ENCODE results near the gene PPP1R7. TPM values are rescaled to one million over a fixed set of nuclear protein-coding genes. Genes with fewer than 3 reads are reported as not detected.

The PPP1R7 gene
- total and polyA plus RNA-seq, 2 of the 4 experiments (the other 2 are of a cell fraction): 60.8 to 70.0 TPM

- H3K27me3 ChIP-seq (ENCODE audit: control insufficient read depth, insufficient read depth, low read length): no peaks in the 10 kb centered on the region
- no peak overlapping the region for H4K5ac ChIP-seq (ENCODE audit: low read depth, low read length)
- H4K8ac ChIP-seq (ENCODE audit: low read depth in 2 of 2, low read length in 2 of 2): no peak overlapping the region
- H3K9ac ChIP-seq (ENCODE audit: low read depth, low read length): no peak overlapping the region
- CTCF ChIA-PET: no interaction called here
- no peak for ATAC-seq (ENCODE audit: low read depth)
- no peak overlapping the region for H4K91ac ChIP-seq (ENCODE audit: insufficient read depth, low read depth, low read length)
- no peak overlapping the region for H2AFZ ChIP-seq (replicated peaks; ENCODE audit: low read length, poor library complexity)
- peaks cover 3% of the 10 kb centered on the region; the same call in 1 of the 2 replicates for H3K9me1 ChIP-seq (ENCODE audit: insufficient read depth, low read length)
- no peak overlapping the region for H2BK15ac ChIP-seq (ENCODE audit: low read depth, low read length)
- no peak overlapping the region for H2BK20ac ChIP-seq (ENCODE audit: low read depth, low read length)
- no peak overlapping the region for H3K23ac ChIP-seq (ENCODE audit: low read depth, low read length)
- peaks cover 15% of the 10 kb centered on the region for H3K36me3 ChIP-seq (ENCODE audit: control insufficient read depth, insufficient read depth, low read length)
- no peak overlapping the region for H3K27ac ChIP-seq (ENCODE audit: insufficient read depth, low read length)
- H4K20me1 ChIP-seq (ENCODE audit: insufficient read depth, low read length): no peaks in the 10 kb centered on the region
- H3K79me1 ChIP-seq (ENCODE audit: low read depth in 1 of 2, low read length in 2 of 2): no peaks in the 10 kb centered on the region
- no peaks in the 10 kb centered on the region for H3K9me3 ChIP-seq (ENCODE audit: control insufficient read depth, insufficient read depth, low read length)
- POLR2A ChIA-PET (ENCODE audit: unreplicated experiment): no interaction called here
- H2BK5ac ChIP-seq (ENCODE audit: low read depth, low read length, poor library complexity, severe bottlenecking): no peak overlapping the region
- no peak overlapping the region for H2BK120ac ChIP-seq (ENCODE audit: low read depth, low read length)
- H3K4ac ChIP-seq (ENCODE audit: low read depth, low read length): no peak overlapping the region
- WGBS, 2 experiments (ENCODE audit: extremely low coverage in 2 of 2, insufficient read length in 1 of 2): 91% methylated on average over 8 of the region's 12 CpGs; no CpG with 5 or more reads in 1 of the 2 experiments
- H3K56ac ChIP-seq (ENCODE audit: extremely low read depth, insufficient read depth, low read length): no peak overlapping the region
- intact Hi-C loops (cut with micrococcal nuclease) (no loop called here), in situ Hi-C loops (cut with MboI; ENCODE audit: low sequenced_read_pairs) (no loop called here), dilution Hi-C loops (cut with HindIII; ENCODE audit: low sequenced_read_pairs, unreplicated experiment) (no loop called here)
- no peak overlapping the region for H3K14ac ChIP-seq (replicated peaks; ENCODE audit: low read depth, low read length)
- TF ChIP-seq FOS (IDR thresholded peaks at IDR 0.05; ENCODE audit: low read depth, low read length): no peak
- TF ChIP-seq CEBPB (IDR thresholded peaks at IDR 0.05; ENCODE audit: low read depth, low read length): no peak
- TF ChIP-seq NFE2L2 (IDR thresholded peaks at IDR 0.05; ENCODE audit: low read depth, low read length): no peak
- no peak for TF ChIP-seq SMC3 (IDR thresholded peaks at IDR 0.05; ENCODE audit: low read depth, low read length)
- TF ChIP-seq, protein P1, sequence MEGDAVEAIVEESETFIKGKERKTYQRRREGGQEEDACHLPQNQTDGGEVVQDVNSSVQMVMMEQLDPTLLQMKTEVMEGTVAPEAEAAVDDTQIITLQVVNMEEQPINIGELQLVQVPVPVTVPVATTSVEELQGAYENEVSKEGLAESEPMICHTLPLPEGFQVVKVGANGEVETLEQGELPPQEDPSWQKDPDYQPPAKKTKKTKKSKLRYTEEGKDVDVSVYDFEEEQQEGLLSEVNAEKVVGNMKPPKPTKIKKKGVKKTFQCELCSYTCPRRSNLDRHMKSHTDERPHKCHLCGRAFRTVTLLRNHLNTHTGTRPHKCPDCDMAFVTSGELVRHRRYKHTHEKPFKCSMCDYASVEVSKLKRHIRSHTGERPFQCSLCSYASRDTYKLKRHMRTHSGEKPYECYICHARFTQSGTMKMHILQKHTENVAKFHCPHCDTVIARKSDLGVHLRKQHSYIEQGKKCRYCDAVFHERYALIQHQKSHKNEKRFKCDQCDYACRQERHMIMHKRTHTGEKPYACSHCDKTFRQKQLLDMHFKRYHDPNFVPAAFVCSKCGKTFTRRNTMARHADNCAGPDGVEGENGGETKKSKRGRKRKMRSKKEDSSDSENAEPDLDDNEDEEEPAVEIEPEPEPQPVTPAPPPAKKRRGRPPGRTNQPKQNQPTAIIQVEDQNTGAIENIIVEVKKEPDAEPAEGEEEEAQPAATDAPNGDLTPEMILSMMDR (conservative IDR thresholded peaks at IDR 0.05; ENCODE audit: low read depth, low read length): no peak
- no peak for TF ChIP-seq MAFK (IDR thresholded peaks at IDR 0.05; ENCODE audit: low read depth, low read length)
- TF ChIP-seq CHD1 (IDR thresholded peaks at IDR 0.05; ENCODE audit: low read depth, low read length): no peak
- TF ChIP-seq, protein P2, sequence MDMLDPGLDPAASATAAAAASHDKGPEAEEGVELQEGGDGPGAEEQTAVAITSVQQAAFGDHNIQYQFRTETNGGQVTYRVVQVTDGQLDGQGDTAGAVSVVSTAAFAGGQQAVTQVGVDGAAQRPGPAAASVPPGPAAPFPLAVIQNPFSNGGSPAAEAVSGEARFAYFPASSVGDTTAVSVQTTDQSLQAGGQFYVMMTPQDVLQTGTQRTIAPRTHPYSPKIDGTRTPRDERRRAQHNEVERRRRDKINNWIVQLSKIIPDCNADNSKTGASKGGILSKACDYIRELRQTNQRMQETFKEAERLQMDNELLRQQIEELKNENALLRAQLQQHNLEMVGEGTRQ (IDR thresholded peaks at IDR 0.05; ENCODE audit: low read depth, low read length): no peak
- no peak for TF ChIP-seq BHLHE40 (IDR thresholded peaks at IDR 0.05; ENCODE audit: low read depth, low read length)
- no peak for TF ChIP-seq MXI1 (IDR thresholded peaks at IDR 0.05; ENCODE audit: borderline replicate concordance, low read depth, low read length)
- no peak for TF ChIP-seq ELK1 (IDR thresholded peaks at IDR 0.05; ENCODE audit: borderline replicate concordance, low read depth, low read length)
- no peak for TF ChIP-seq RFX5 (IDR thresholded peaks at IDR 0.05; ENCODE audit: low read depth, low read length)
- TF ChIP-seq RAD21 (IDR thresholded peaks at IDR 0.05; ENCODE audit: low read length): no peak
- no peak for TF ChIP-seq RCOR1 (IDR thresholded peaks at IDR 0.05; ENCODE audit: insufficient replicate concordance, low read length)
- no peak for TF ChIP-seq MAZ (IDR thresholded peaks at IDR 0.05; ENCODE audit: borderline replicate concordance, low read depth, low read length)
- no peak for TF ChIP-seq POLR2A (IDR thresholded peaks at IDR 0.05; ENCODE audit: low read depth, low read length)
- no peak overlapping the region for H3K18ac ChIP-seq (ENCODE audit: low read depth, low read length)
- BruUV-seq (replicated peaks): no TSS peak
- no peak overlapping the region for H2AK9ac ChIP-seq (replicated peaks; ENCODE audit: low read depth, low read length, poor library complexity)
- H3K4me3 ChIP-seq (ENCODE audit: insufficient read depth, low read depth, low read length): no peak overlapping the region
- H2AK5ac ChIP-seq (ENCODE audit: low read depth, low read length): no peak overlapping the region
- no peaks in the 10 kb centered on the region for H3K4me1 ChIP-seq (ENCODE audit: control insufficient read depth, insufficient read depth, low read length)
- DNase-seq: no peak
- H3K4me2 ChIP-seq (ENCODE audit: low read depth, low read length): no peak overlapping the region
These were observed 30.2 kb downstream of the PPP1R7 start for GRCh38 chr2:241180495-241180894.

Data from IMR-90 (cell line).